Esophagus (tissue), 2 donors: Measurements from ENCODE around the gene SLC2A4. TPM values are rescaled to one million over a fixed set of nuclear protein-coding genes. Genes with fewer than 3 reads are reported as not detected.
A peak's percentile ranks its signal among the peaks of the same experiment; 100 is the strongest.

Experiments used
- H3K27ac ChIP-seq, 2 donors: one replicate each; pipeline ENCODE4 v1.5.1; 2013; ENCODE audit warnings: low read depth in 2 of 2, mild to moderate bottlenecking in 2 of 2, inconsistent platforms in 1 of 2, low read length in 1 of 2, moderate library complexity in 1 of 2
- H3K27me3 ChIP-seq, 2 donors: one replicate each; pipeline ENCODE4 v1.6.1; 2013; ENCODE audit warnings: low read length in 2 of 2, control low read depth in 1 of 2, mild to moderate bottlenecking in 1 of 2; ENCODE audit not compliant: insufficient read depth in 2 of 2, control insufficient read depth in 1 of 2
- H3K36me3 ChIP-seq, 2 donors: one replicate each; pipeline ENCODE4 v1.6.1; 2013; ENCODE audit warnings: low read length in 1 of 2; ENCODE audit not compliant: control insufficient read depth in 2 of 2, insufficient read depth in 2 of 2
- H3K4me1 ChIP-seq, 2 donors: one replicate each; pipeline ENCODE4 v1.6.1; 2013; ENCODE audit warnings: low read length in 1 of 2; ENCODE audit not compliant: control insufficient read depth in 2 of 2, insufficient read depth in 2 of 2
- H3K4me3 ChIP-seq, 2 donors: one replicate each; pipeline ENCODE4 v1.5.1; 2013; ENCODE audit warnings: low read length in 2 of 2, mild to moderate bottlenecking in 2 of 2, low read depth in 1 of 2, moderate library complexity in 1 of 2
- H3K9me3 ChIP-seq, 2 donors: one replicate each; pipeline ENCODE4 v1.6.1; 2013; ENCODE audit warnings: mild to moderate bottlenecking in 2 of 2, low read depth in 1 of 2, low read length in 1 of 2, moderate library complexity in 1 of 2; ENCODE audit not compliant: control insufficient read depth in 2 of 2, insufficient read depth in 1 of 2
- WGBS, 2 donors: extraction: QIAGEN DNeasy Blood & Tissue Kit; methylation state at CpG; one replicate each; pipeline ENCODE4 v1.1.7; 2013; 5-methylcytosine and 5-hydroxymethylcytosine counted together
- polyA plus RNA-seq, 2 donors: library from polyadenylated mRNA; stranded (reverse); fragments of 200-250 nt; gene quantifications; one replicate each; pipeline ENCODE4 v1.2.3, GENCODE V29; 2013
- donor health status: healthy with polysubstance abuse.
- donor health status: Bipolar disorder and iron deficiency.

Gene SLC2A4
- polyA plus RNA-seq, 2 donors = 5.4 to 7.6 TPM

DNA sequence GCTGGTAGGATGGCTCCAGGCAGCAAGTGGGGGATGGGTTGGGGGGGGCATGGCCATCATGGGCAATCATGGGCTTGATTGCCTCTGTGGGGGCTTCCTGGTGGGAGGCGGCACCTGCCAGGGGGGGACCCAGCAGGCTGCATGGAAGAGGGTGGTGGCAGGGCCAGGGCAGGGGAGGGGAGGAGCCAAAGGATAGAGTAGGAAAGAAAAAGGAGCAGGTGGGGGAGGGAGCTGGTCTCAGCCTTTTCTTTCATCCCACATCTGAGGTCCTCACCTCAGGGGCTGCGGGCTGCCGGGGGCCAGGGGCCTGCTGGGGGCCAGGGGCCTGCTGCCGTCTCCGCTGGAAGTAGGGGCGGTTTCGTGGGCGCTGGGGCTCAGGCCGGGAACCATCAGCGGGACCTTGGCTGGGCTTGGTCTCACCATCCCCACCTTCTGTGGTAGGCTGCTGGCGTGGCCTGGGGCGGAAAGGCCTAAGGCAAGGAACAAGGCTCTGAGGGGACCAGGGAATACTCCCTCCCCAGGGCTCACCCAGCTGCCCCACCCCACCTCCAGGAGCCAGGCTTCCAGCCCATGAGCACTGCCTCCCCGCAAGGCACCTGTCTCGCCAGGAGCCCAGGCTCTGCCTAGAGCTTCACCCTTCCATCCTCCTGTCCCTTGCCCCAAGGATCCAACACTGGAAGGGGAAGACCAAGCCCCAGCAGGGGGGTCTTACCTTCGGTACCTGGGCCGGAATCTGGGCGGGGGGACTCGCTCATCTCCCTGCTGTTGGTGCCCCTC, 7.9 kb downstream of the SLC2A4 start:
- H3K36me3 ChIP-seq = peaks cover 0 to 3% of the 10 kb centered on the region in 2 donors
- WGBS, 2 donors = 84 to 90% methylated on average over 18 of the region's 18 CpGs
- H3K4me3 ChIP-seq = no peak overlapping the region
- H3K4me1 ChIP-seq = peaks cover 10 to 11% of the 10 kb centered on the region in 2 donors
- no peak overlapping the region for H3K27ac ChIP-seq
- H3K27me3 ChIP-seq = no peaks in the 10 kb centered on the region
- H3K9me3 ChIP-seq = no peaks in the 10 kb centered on the region

GRCh38 chr17:7290166-7290565, 8.6 kb downstream of the SLC2A4 start:
- no peaks in the 10 kb centered on the region for H3K27me3 ChIP-seq
- peaks cover 10 to 16% of the 10 kb centered on the region in 2 donors for H3K4me1 ChIP-seq
- no peak overlapping the region for H3K4me3 ChIP-seq
- H3K36me3 ChIP-seq = no peaks in the 10 kb centered on the region
- H3K9me3 ChIP-seq = no peaks in the 10 kb centered on the region
- WGBS, 2 donors = 89 to 92% methylated on average over 18 to 19 of the region's 19 CpGs
- H3K27ac ChIP-seq = no peak overlapping the region

DNA sequence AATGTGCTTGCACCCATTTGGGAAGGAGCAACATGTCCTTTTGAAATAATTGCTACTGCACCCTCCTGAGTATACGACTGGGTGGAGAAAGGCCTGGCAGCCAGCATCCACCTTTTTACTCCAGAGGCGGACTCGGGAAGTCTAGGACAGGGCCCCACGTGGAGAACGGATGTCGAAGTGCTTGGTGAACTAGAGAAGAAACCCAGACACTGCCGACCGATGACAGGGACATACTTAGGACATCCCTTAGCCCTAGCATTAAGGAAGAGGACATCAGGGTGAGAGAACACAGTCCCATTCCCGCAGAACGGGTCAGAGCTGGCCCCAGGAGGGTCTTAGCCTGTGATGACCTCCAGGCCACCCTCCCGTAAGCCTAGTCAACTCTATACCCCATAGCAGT, 9.2 kb downstream of the SLC2A4 start:
- WGBS, 2 donors = 80 to 83% methylated on average over 11 of the region's 11 CpGs
- H3K4me3 ChIP-seq = no peak overlapping the region
- peaks cover 12 to 16% of the 10 kb centered on the region in 2 donors for H3K4me1 ChIP-seq
- no peaks in the 10 kb centered on the region for H3K36me3 ChIP-seq
- no peak overlapping the region for H3K27ac ChIP-seq
- H3K9me3 ChIP-seq = no peaks in the 10 kb centered on the region
- no peaks in the 10 kb centered on the region for H3K27me3 ChIP-seq

DNA sequence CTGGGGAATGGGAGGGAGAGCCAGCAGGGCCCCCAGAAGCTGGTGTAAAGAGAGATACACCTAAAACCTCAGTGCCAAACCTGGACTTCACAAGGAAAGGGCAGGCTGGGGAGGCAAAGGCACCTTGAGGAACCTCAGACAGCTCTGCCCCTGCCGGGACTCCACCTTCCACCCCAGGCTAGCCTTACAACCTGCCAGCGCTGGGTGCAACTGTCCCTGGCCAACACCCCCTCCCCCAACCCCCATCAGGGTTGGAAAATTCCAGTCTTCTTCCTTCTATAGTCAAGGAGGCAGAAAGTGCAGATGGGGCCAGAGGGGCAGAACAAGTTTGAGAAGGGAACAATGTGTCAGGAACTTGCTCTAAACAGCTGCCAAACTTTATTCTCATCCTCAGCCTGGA, 10.7 kb downstream of the SLC2A4 start:
- Histone ChIP-seq H3K27me3 (no peaks in the 10 kb centered on the region), H3K9me3 (no peaks in the 10 kb centered on the region), H3K4me3 (no peak overlapping the region), H3K27ac (peak overlapping the region in 1 of 2 donors; percentile 86), H3K4me1 (peaks cover 16 to 17% of the 10 kb centered on the region in 2 donors), H3K36me3 (no peaks in the 10 kb centered on the region)
- WGBS, 2 donors = 43 to 48% methylated on average over 2 of the region's 2 CpGs

DNA sequence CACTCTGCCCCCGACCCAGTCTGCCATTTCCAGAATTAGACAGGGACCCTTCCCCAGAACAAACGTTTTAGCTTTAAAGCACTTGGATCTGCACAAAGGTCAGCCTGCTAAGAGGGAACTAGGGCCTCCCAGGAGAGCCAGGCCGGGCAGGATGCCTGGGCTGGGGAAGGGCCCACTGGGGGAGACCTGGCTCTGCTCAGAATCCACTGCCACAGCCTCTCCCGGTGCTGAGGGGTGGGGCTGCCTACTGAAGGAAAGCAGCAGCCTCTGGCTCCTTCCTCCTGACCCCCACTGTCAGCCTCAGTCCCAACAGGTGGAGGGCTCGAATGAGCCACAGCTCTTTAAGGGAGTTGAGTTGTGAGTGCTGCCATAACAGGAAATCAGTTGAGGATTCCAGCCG, 11.2 kb downstream of the SLC2A4 start:
- Histone ChIP-seq H3K36me3 (no peaks in the 10 kb centered on the region), H3K27me3 (no peaks in the 10 kb centered on the region), H3K9me3 (no peaks in the 10 kb centered on the region), H3K27ac (peak overlapping the region; percentile 32 to 86), H3K4me1 (peaks cover 16 to 17% of the 10 kb centered on the region in 2 donors), H3K4me3 (no peak overlapping the region)
- WGBS, 2 donors = 14 to 26% methylated on average over 6 of the region's 6 CpGs

- WGBS, 2 donors = 47 to 65% methylated on average over 11 of the region's 11 CpGs
- H3K4me3 ChIP-seq = no peak overlapping the region
- H3K27me3 ChIP-seq = no peaks in the 10 kb centered on the region
- peaks cover 16 to 17% of the 10 kb centered on the region in 2 donors for H3K4me1 ChIP-seq
- H3K27ac ChIP-seq = peak overlapping the region; percentile 32 to 86
- no peaks in the 10 kb centered on the region for H3K9me3 ChIP-seq
- no peaks in the 10 kb centered on the region for H3K36me3 ChIP-seq
Observed at GRCh38 chr17:7293159-7293558, 11.6 kb downstream of the SLC2A4 start.

- Histone ChIP-seq H3K27me3 (no peaks in the 10 kb centered on the region), H3K4me1 (peaks cover 16 to 17% of the 10 kb centered on the region in 2 donors), H3K9me3 (no peaks in the 10 kb centered on the region), H3K27ac (peak overlapping the region; percentile 53 to 86), H3K36me3 (no peaks in the 10 kb centered on the region), H3K4me3 (peak overlapping the region; percentile 26 to 27)
- WGBS, 2 donors = 5 to 7% methylated on average over 38 to 75 of the region's 75 CpGs
Observed at GRCh38 chr17:7293816-7294613, 12.5 kb downstream of the SLC2A4 start.

DNA sequence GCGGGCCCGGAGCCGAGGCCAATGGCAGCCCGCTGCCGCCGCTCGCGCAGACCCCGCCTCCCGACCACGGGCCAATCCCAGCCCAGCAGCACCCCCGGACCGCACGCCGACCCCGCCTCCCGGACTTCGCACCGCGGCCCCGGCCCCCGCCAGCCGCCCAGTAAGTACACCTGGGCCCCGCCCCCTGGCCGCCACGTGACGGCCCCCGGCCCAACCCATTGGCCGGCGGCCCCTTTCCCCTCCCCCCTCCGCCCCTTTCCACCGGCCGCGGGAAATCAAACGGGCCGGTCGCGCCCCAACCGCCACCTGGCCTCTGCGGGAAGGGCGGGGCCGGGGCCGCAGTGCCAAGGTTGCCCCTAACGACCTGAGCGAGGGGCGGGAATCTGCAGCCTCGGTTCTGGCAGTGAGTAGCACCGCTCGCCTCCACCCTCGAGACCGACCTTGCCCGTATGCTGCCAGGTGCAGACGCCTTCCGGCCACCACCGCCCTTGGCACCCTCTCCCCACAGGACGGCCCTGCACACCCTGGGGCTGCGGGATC, 13.2 kb downstream of the SLC2A4 start, which contains the start of gene YBX2:
TSS of gene YBX2 (minus strand) at position 26 of the 540 bp plus-strand sequence. CDS start 139 bp downstream, outside the sequence.
- H3K4me3 ChIP-seq = peak within 1 kb of the TSS; percentile 26 to 36
- peaks cover 16 to 17% of the 10 kb centered on the region in 2 donors for H3K4me1 ChIP-seq
- no peaks in the 10 kb centered on the region for H3K27me3 ChIP-seq
- H3K36me3 ChIP-seq = no peaks in the 10 kb centered on the region
- peak within 1 kb of the TSS; percentile 53 to 86 for H3K27ac ChIP-seq
- WGBS, 2 donors = 2 to 3% methylated on average over 34 to 57 of the region's 57 CpGs
- no peaks in the 10 kb centered on the region for H3K9me3 ChIP-seq
